H1 (cell line): ENCODE data around the gene PPM1L. TPM values are rescaled to one million over a fixed set of nuclear protein-coding genes. Genes with fewer than 3 reads are reported as not detected.

Source experiments
- CTCF ChIA-PET: fragments of 300-600 bp; sonication (Branson Sonifier 250); formaldehyde crosslinking; loops from one replicate; lab custom pipeline; 2021; ENCODE audit not compliant: partially characterized antibody; lab: Charles Lee
- POLR2A ChIA-PET: fragments of 300-600 bp; sonication (Branson Sonifier 250); formaldehyde crosslinking; loops from one replicate; lab custom pipeline; 2021; ENCODE audit warnings: inconsistent platforms; ENCODE audit not compliant: partially characterized antibody; lab: Charles Lee
- DNase-seq, 2 experiments: peaks; one replicate each; pipeline versions ENCODE4 v3.0.0 to v3.0.0-alpha.2; 2010 to 2022; ENCODE audit warnings: low spot score in 2 of 2, low read depth in 1 of 2, mixed read lengths in 1 of 2
- FAIRE-seq: peaks from 2 replicates; lab custom pipeline; 2011; peaks lifted over from hg19 to GRCh38; lab: Jason Lieb, UNC
- H2AFZ ChIP-seq: 2 replicates; pipeline ENCODE4 v1.8.1; 2012; ENCODE audit warnings: low read length, inconsistent platforms
- H2AK5ac ChIP-seq: 2 replicates; pipeline ENCODE4 v1.6.1; 2013; ENCODE audit warnings: low read depth, low read length
- H2BK120ac ChIP-seq: replicated peaks from 2 replicates; pipeline ENCODE3; 2013; ENCODE audit warnings: low read depth, low read length, inconsistent platforms
- H2BK12ac ChIP-seq: 2 replicates; pipeline ENCODE4 v1.6.1; 2013; ENCODE audit warnings: low read depth, low read length
- H2BK15ac ChIP-seq: 2 replicates; pipeline ENCODE4 v1.6.1; 2013; ENCODE audit warnings: low read length
- H2BK20ac ChIP-seq: 2 replicates; pipeline ENCODE4 v1.6.1; 2013; ENCODE audit warnings: low read length
- H2BK5ac ChIP-seq: 2 replicates; pipeline ENCODE4 v1.6.1; 2013; ENCODE audit warnings: low read depth, low read length
- H3K14ac ChIP-seq: 2 replicates; pipeline ENCODE4 v1.6.1; 2013; ENCODE audit warnings: inconsistent platforms; ENCODE audit not compliant: insufficient read length
- H3K18ac ChIP-seq: 2 replicates; pipeline ENCODE4 v1.6.1; 2013; ENCODE audit warnings: low read length; ENCODE audit errors: extremely low read depth
- H3K23ac ChIP-seq: 2 replicates; pipeline ENCODE4 v1.6.1; 2013; ENCODE audit warnings: inconsistent platforms; ENCODE audit not compliant: insufficient read length
- H3K23me2 ChIP-seq: 2 replicates; pipeline ENCODE4 v1.6.1; 2013; ENCODE audit warnings: low read depth, low read length
- H3K27ac ChIP-seq: 2 replicates; pipeline ENCODE4 v1.6.1; 2011; ENCODE audit warnings: low read depth, low read length, inconsistent platforms
- H3K27me3 ChIP-seq, 4 experiments: replicated peaks in 1 of 4; 1 replicate in 1 of 4; 2 replicates in 3 of 4; pipeline versions ENCODE4 v1.6.1 to v1.8.1; 2011 to 2013; ENCODE audit warnings: low read length in 3 of 4, mild to moderate bottlenecking in 3 of 4, inconsistent platforms in 2 of 4, mixed read lengths in 2 of 4, moderate library complexity in 1 of 4; ENCODE audit not compliant: control insufficient read depth in 3 of 4, insufficient read depth in 3 of 4; ENCODE audit errors: extremely low read depth in 1 of 4
- H3K36me3 ChIP-seq, 4 experiments: 2 replicates each; pipeline versions ENCODE4 v1.6.1 to v1.8.1; 2011 to 2013; ENCODE audit warnings: mild to moderate bottlenecking in 4 of 4, low read length in 3 of 4, moderate library complexity in 2 of 4, control low read depth in 1 of 4, inconsistent platforms in 1 of 4; ENCODE audit not compliant: insufficient read depth in 4 of 4, control insufficient read depth in 2 of 4
- H3K4ac ChIP-seq: replicated peaks from 2 replicates; pipeline ENCODE3; 2013; ENCODE audit warnings: low read length, low read depth, mixed read lengths, inconsistent platforms; ENCODE audit not compliant: insufficient read length
- H3K4me1 ChIP-seq, 4 experiments: replicated peaks in 1 of 4; 1 replicate in 1 of 4; 2 replicates in 3 of 4; pipeline versions ENCODE4 v1.6.1 to v1.8.1; 2011 to 2013; ENCODE audit warnings: low read length in 3 of 4, inconsistent platforms in 2 of 4, mixed read lengths in 1 of 4; ENCODE audit not compliant: insufficient read depth in 4 of 4, control insufficient read depth in 3 of 4
- H3K4me2 ChIP-seq, 2 experiments: 2 replicates each; pipeline versions ENCODE4 v1.6.1 to v1.8.1; 2011 to 2013; ENCODE audit warnings: low read depth in 2 of 2, low read length in 2 of 2, control low read depth in 1 of 2, inconsistent platforms in 1 of 2, mild to moderate bottlenecking in 1 of 2; ENCODE audit not compliant: insufficient read depth in 1 of 2
- H3K4me3 ChIP-seq, 4 experiments: fragments of 200-600, 300-600 bp in 1 of 4; sonication (generic), shearing (Covaris generic), sonication (Bioruptor Twin) in 1 of 4; 2 replicates each; pipeline versions ENCODE4 v1.5.1 to v1.8.1; 2011 to 2016; ENCODE audit warnings: low read length in 4 of 4, low read depth in 3 of 4, control low read depth in 2 of 4, inconsistent platforms in 2 of 4, mild to moderate bottlenecking in 2 of 4, mixed read lengths in 1 of 4, moderate library complexity in 1 of 4; ENCODE audit not compliant: insufficient read depth in 2 of 4; ENCODE audit errors: extremely low read depth in 1 of 4
- H3K56ac ChIP-seq: replicated peaks from 2 replicates; pipeline ENCODE3; 2013; ENCODE audit warnings: low read depth, mild to moderate bottlenecking, mixed read lengths, low read length, inconsistent platforms; ENCODE audit not compliant: insufficient read length
- H3K79me1 ChIP-seq: 2 replicates; pipeline ENCODE4 v1.6.1; 2013; ENCODE audit warnings: low read depth, low read length, control low read depth
- H3K79me2 ChIP-seq, 2 experiments: 2 replicates each; pipeline versions ENCODE4 v1.6.1 to v1.8.1; 2012 to 2013; ENCODE audit warnings: low read length in 2 of 2, mild to moderate bottlenecking in 2 of 2, inconsistent platforms in 1 of 2; ENCODE audit not compliant: insufficient read depth in 2 of 2, control insufficient read depth in 1 of 2
- H3K9ac ChIP-seq, 4 experiments: replicated peaks in 1 of 4; 1 replicate in 1 of 4; 2 replicates in 3 of 4; pipeline versions ENCODE4 v1.6.1 to v1.8.1; 2011 to 2013; ENCODE audit warnings: low read depth in 3 of 4, low read length in 3 of 4, control low read depth in 2 of 4, mild to moderate bottlenecking in 2 of 4, moderate library complexity in 2 of 4, inconsistent platforms in 1 of 4; ENCODE audit errors: extremely low read depth in 1 of 4
- H3K9me3 ChIP-seq, 2 experiments: 2 replicates each; pipeline versions ENCODE4 v1.6.1 to v1.8.1; 2012 to 2013; ENCODE audit warnings: mild to moderate bottlenecking in 2 of 2, moderate library complexity in 2 of 2, control low read depth in 1 of 2, inconsistent platforms in 1 of 2, low read depth in 1 of 2, low read length in 1 of 2, mixed read lengths in 1 of 2; ENCODE audit not compliant: insufficient read depth in 2 of 2
- H4K20me1 ChIP-seq, 2 experiments: replicated peaks in 1 of 2; 2 replicates each; pipeline versions ENCODE3 to v1.8.1; 2011 to 2013; ENCODE audit warnings: inconsistent platforms in 2 of 2, low read length in 2 of 2, mild to moderate bottlenecking in 1 of 2; ENCODE audit not compliant: insufficient read depth in 2 of 2, control insufficient read depth in 1 of 2
- H4K5ac ChIP-seq: 2 replicates; pipeline ENCODE4 v1.6.1; 2013; ENCODE audit warnings: low read length, low read depth, mixed read lengths, inconsistent platforms; ENCODE audit not compliant: insufficient read length
- H4K8ac ChIP-seq: 2 replicates; pipeline ENCODE4 v1.8.0; 2013; ENCODE audit warnings: mild to moderate bottlenecking, moderate library complexity, low read length, inconsistent platforms; ENCODE audit not compliant: insufficient read depth; ENCODE audit errors: extremely low read depth
- H4K91ac ChIP-seq: replicated peaks from 2 replicates; pipeline ENCODE3; 2013; ENCODE audit warnings: low read length, mixed read lengths, inconsistent platforms; ENCODE audit not compliant: insufficient read length
- CBX8 ChIP-seq: fragments of 300-800, 300-1000 bp; sonication (generic); IDR thresholded peaks from 2 replicates; pipeline ENCODE4 v1.7.1; 2016; ENCODE audit warnings: low read depth, low read length, borderline replicate concordance
- CTBP2 ChIP-seq: IDR thresholded peaks from 2 replicates; pipeline ENCODE4 v1.7.0; 2011; ENCODE audit warnings: borderline replicate concordance, mild to moderate bottlenecking, moderate library complexity, mixed read lengths, low read length; ENCODE audit not compliant: insufficient read depth, insufficient read length
- GTF2F1 ChIP-seq: IDR thresholded peaks from 2 replicates; pipeline ENCODE4 v1.6.1; 2012; ENCODE audit warnings: low read depth, low read length, improper control_type of control experiment, borderline replicate concordance
- JUN ChIP-seq: IDR thresholded peaks from 2 replicates; pipeline ENCODE4 v1.6.1; 2011; ENCODE audit warnings: low read depth, mild to moderate bottlenecking, improper control_type of control experiment, low read length
- NANOG ChIP-seq: IDR thresholded peaks from 2 replicates; pipeline ENCODE4 v1.6.1; 2011; ENCODE audit warnings: low read length, low read depth, mild to moderate bottlenecking, inconsistent platforms; ENCODE audit not compliant: insufficient read depth, poor library complexity, severe bottlenecking
- SIX5 ChIP-seq: IDR thresholded peaks from 2 replicates; pipeline ENCODE4 v1.6.1; 2011; ENCODE audit warnings: mild to moderate bottlenecking, low read depth, low read length
- SRF ChIP-seq: IDR thresholded peaks from 2 replicates; pipeline ENCODE4 v1.6.1; 2011; ENCODE audit warnings: mild to moderate bottlenecking, low read depth, low read length, moderate library complexity
- TAF1 ChIP-seq: IDR thresholded peaks from 2 replicates; pipeline ENCODE4 v1.6.1; 2011; ENCODE audit warnings: mild to moderate bottlenecking, low read depth, low read length
- WGBS, 2 experiments: shearing (Covaris generic) in 1 of 2; methylation state at CpG; one replicate each; pipeline versions ENCODE4 v1.1.6 to v1.1.7; 2013 to 2015; ENCODE audit warnings: low lambda C conversion rate in 2 of 2, mixed read lengths in 2 of 2, inconsistent platforms in 1 of 2, low coverage in 1 of 2, missing lambda C conversion rate in 1 of 2; ENCODE audit not compliant: insufficient replicate concordance in 2 of 2, insufficient coverage in 1 of 2, insufficient read length in 1 of 2; ENCODE audit errors: extremely low coverage in 1 of 2, missing lambda C conversion rate in 1 of 2; 5-methylcytosine and 5-hydroxymethylcytosine counted together
- polyA plus RNA-seq, 7 experiments: library from polyadenylated mRNA; depleted of rRNA in 3 of 7; stranded (reverse) in 5 of 7; unstranded in 2 of 7; fragments of >200 nt in 5 of 7; fragments of 200-250 nt in 2 of 7; gene quantifications; 1 replicate in 5 of 7; 2 replicates in 1 of 7; 4 replicates in 1 of 7; pipeline versions ENCODE4 v1.2.1 to v1.2.3, GENCODE V29; 2011 to 2013; ENCODE audit warnings: missing spikeins in 2 of 7, mixed read lengths in 2 of 7
- total RNA-seq: library from RNA; stranded (reverse); fragmentation: NEBNext Ultra II Directional; extraction: Animal tissue kit (Norgen Biotek cat#: 25700); gene quantifications from 2 replicates; pipeline ENCODE4 v1.2.1, GENCODE V29; 2021
- TF ChIP-seq, protein P1 (sequence below): IDR thresholded peaks from 2 replicates; pipeline ENCODE4 v1.6.1; 2012; ENCODE audit warnings: inconsistent platforms
- TF ChIP-seq, protein P2 (sequence below), 3 experiments: IDR thresholded peaks; 1 replicate in 2 of 3; 2 replicates in 1 of 3; pipeline versions ENCODE4 v1.5.1 to v1.6.1; 2011; ENCODE audit warnings: low read length in 3 of 3, mild to moderate bottlenecking in 3 of 3, inconsistent platforms in 2 of 3, low read depth in 1 of 3, moderate library complexity in 1 of 3; ENCODE audit not compliant: insufficient read depth in 1 of 3; ENCODE audit errors: control extremely low read depth in 1 of 3
- TF ChIP-seq, protein P3 (sequence below): IDR thresholded peaks from 2 replicates; pipeline ENCODE4 v1.6.1; 2012; ENCODE audit warnings: inconsistent platforms

Gene PPM1L
- total and polyA plus RNA-seq, 2 of the 8 experiments (the other 6 are each of a cell fraction or from before 2014, with no cell fraction given), result 2.8 to 18.1 TPM

DNA sequence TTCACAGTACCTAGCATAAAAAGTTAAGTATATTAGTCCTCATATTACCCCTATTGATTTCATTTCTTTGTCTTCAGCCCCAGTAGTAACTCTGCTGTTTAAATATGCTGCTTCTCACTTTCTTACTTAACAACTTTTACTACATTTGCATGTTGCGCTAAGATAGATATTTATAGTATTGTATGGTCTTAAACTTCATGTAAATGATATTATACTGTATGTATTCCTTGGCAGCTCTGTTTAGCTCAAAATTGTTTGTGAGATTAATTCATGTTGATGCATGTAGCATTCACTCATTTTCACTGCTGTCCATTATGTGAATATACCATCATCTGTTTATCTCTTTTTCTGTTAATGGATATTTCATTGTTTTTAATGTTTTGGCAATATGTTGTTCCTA lies 64.4 kb downstream of the PPM1L start:
- H3K27ac ChIP-seq, result no peak overlapping the region
- H3K4me1 ChIP-seq, result peaks cover 0 to 4% (median 0%) of the 10 kb centered on the region in 4 experiments; a peak in 3 of 7 replicates
- H3K56ac ChIP-seq, result no peak overlapping the region
- ChIA-PET CTCF (no interaction called here), POLR2A (no interaction called here)
- H3K36me3 ChIP-seq, result no peaks in the 10 kb centered on the region
- no peak overlapping the region for H2BK120ac ChIP-seq
- H3K14ac ChIP-seq, result no peak overlapping the region
- H3K4me3 ChIP-seq, result no peak overlapping the region
- H2AK5ac ChIP-seq, result no peak overlapping the region
- no peak overlapping the region for H4K91ac ChIP-seq
- no peaks in the 10 kb centered on the region for H3K23me2 ChIP-seq
- no peak overlapping the region for H4K5ac ChIP-seq
- H3K79me2 ChIP-seq, result peaks cover 0 to 3% of the 10 kb centered on the region in 2 experiments; a peak in 1 of 4 replicates
- H2BK20ac ChIP-seq, result no peak overlapping the region
- no peak overlapping the region for H3K9ac ChIP-seq
- H3K18ac ChIP-seq, result no peak overlapping the region
- H4K20me1 ChIP-seq, result no peaks in the 10 kb centered on the region
- no peak overlapping the region for H2AFZ ChIP-seq
- H2BK12ac ChIP-seq, result no peak overlapping the region
- FAIRE-seq, result no peak
- no peak overlapping the region for H3K4ac ChIP-seq
- H2BK5ac ChIP-seq, result no peak overlapping the region
- 86% methylated on average over 1 of the region's 1 CpG; no CpG with 5 or more reads in 1 of the 2 experiments for WGBS, 2 experiments
- H3K23ac ChIP-seq, result no peak overlapping the region
- H2BK15ac ChIP-seq, result no peak overlapping the region
- no peak for DNase-seq
- no peaks in the 10 kb centered on the region for H3K9me3 ChIP-seq
- no peaks in the 10 kb centered on the region for H3K27me3 ChIP-seq
- H3K4me2 ChIP-seq, result no peak overlapping the region
- no peaks in the 10 kb centered on the region; the same call in 1 of the 2 replicates for H3K79me1 ChIP-seq
- no peak overlapping the region for H4K8ac ChIP-seq
- TF ChIP-seq CTBP2 (no peak), NANOG (no peak), TAF1 (no peak), GTF2F1 (no peak), SRF (no peak), CBX8 (no peak), SIX5 (no peak), JUN (no peak)
- TF ChIP-seq, protein P1, sequence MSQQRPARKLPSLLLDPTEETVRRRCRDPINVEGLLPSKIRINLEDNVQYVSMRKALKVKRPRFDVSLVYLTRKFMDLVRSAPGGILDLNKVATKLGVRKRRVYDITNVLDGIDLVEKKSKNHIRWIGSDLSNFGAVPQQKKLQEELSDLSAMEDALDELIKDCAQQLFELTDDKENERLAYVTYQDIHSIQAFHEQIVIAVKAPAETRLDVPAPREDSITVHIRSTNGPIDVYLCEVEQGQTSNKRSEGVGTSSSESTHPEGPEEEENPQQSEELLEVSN, result no peak
- TF ChIP-seq, protein P2, sequence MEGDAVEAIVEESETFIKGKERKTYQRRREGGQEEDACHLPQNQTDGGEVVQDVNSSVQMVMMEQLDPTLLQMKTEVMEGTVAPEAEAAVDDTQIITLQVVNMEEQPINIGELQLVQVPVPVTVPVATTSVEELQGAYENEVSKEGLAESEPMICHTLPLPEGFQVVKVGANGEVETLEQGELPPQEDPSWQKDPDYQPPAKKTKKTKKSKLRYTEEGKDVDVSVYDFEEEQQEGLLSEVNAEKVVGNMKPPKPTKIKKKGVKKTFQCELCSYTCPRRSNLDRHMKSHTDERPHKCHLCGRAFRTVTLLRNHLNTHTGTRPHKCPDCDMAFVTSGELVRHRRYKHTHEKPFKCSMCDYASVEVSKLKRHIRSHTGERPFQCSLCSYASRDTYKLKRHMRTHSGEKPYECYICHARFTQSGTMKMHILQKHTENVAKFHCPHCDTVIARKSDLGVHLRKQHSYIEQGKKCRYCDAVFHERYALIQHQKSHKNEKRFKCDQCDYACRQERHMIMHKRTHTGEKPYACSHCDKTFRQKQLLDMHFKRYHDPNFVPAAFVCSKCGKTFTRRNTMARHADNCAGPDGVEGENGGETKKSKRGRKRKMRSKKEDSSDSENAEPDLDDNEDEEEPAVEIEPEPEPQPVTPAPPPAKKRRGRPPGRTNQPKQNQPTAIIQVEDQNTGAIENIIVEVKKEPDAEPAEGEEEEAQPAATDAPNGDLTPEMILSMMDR (IDR thresholded peaks at IDR 0.05; ENCODE audit: control extremely low read depth in 1 of 3, insufficient read depth in 1 of 3, low read depth in 1 of 3, low read length in 3 of 3), result no peak
- TF ChIP-seq, protein P3, sequence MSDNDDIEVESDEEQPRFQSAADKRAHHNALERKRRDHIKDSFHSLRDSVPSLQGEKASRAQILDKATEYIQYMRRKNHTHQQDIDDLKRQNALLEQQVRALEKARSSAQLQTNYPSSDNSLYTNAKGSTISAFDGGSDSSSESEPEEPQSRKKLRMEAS, result no peak
